Skeletal muscle cell (primary cell): Measurements from ENCODE around the gene IL21R.
"Not testable (repeated sequence)": the region's sequence is repeated elsewhere in the genome, so short reads cannot be mapped to it uniquely, and the experiment has no call there.

Source experiments
- DNase-seq: peaks from one replicate; pipeline ENCODE4 v3.0.0-alpha.2; 2010; ENCODE audit warnings: low read depth
- H3K4me3 ChIP-seq: 2 replicates; pipeline ENCODE4 v1.5.1; 2011; ENCODE audit warnings: low read depth, mild to moderate bottlenecking, control low read depth, low read length, moderate library complexity

IL21R gene

DNA sequence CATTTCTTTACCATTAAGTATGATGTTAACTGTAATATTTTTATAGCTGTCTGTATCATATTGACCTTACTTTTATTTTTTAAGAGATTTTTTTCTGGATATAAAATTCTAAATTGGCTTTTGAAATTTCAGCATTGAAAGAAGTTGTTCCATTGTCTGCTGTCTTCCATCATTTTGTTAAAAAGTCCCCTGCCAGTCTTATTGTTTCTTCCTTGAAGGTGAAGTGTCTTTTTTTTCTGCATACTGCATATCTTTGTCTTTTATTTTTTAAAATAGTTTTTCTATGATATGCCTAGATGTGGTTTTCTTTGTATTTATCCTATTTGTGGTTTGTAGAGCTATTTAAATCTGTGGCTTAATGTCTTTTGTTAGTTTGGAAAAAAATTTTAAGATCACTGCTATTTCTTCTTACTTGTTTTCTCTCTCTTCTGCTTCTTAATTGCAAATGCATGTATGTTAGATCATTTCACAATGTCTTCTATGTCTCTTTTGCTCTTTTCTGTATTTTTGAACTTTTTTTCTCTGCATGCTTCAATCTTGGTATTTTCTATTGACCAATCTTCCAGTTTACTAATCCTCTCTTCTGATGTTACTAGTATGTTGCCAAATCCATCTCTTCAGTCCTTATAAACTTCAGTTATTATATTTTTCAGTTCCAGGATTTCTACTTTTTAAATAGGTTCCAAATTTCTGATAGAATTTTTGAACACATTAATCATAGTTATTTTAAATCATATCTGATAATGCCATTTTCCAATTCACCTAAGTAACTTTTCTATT lies 20.2 kb downstream of the IL21R start:
- no peak for DNase-seq
- H3K4me3 ChIP-seq: no peak overlapping the region

DNA sequence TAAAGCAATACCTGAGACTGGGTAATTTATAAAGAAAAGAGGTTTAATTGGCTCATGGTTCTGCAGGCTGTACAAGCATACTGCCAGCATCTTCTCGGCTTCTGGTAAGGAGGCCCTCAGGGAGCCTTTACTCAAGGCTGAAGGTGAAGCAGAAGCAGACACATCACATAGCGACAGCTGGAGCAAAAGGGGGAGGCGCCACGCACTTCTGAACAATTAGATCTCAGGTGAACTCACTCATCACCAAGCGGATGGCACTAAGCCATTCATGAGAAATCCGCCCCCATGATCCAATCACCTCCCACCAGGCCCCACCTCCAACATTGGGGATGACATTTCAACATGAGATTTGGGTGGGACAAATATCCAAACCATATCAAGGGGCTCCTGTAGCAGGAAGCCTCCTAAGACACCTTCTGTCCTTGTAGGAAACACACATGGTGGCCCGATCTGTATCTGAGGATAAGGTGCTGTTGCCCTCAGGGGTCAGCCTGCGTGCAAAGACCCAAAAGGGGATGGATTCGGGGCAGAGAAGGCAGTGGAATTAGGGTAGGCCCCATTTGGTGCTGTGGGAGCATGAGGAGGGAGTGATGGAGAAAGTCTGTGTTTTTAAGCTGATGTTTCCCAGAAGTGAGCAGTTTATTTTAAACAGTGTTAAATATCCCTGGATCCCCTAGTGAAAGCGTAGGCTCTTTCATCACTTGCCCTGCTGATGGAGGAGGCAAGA lies 23.0 kb downstream of the IL21R start:
- H3K4me3 ChIP-seq: no peak overlapping the region
- DNase-seq: no peak

DNA sequence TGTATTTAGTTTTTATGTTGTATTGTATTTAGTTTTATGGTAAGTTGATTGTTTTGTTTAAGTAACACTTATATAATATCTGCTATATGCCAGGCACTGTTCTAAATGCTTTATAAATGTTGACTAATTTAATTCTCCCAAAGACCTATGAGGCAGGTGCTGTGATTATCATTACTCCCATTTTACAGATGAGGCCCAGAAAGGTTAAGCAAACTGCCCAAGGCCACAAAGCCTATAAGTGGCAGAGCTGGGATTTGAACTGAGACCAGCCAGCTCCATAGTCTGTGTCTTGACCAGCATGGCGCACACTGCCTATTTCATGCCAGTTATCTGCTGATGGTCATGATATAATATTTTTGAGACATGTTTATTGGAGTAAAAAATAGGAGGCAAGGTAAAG lies 24.0 kb downstream of the IL21R start:
- no peak overlapping the region for H3K4me3 ChIP-seq
- DNase-seq: no peak

DNA sequence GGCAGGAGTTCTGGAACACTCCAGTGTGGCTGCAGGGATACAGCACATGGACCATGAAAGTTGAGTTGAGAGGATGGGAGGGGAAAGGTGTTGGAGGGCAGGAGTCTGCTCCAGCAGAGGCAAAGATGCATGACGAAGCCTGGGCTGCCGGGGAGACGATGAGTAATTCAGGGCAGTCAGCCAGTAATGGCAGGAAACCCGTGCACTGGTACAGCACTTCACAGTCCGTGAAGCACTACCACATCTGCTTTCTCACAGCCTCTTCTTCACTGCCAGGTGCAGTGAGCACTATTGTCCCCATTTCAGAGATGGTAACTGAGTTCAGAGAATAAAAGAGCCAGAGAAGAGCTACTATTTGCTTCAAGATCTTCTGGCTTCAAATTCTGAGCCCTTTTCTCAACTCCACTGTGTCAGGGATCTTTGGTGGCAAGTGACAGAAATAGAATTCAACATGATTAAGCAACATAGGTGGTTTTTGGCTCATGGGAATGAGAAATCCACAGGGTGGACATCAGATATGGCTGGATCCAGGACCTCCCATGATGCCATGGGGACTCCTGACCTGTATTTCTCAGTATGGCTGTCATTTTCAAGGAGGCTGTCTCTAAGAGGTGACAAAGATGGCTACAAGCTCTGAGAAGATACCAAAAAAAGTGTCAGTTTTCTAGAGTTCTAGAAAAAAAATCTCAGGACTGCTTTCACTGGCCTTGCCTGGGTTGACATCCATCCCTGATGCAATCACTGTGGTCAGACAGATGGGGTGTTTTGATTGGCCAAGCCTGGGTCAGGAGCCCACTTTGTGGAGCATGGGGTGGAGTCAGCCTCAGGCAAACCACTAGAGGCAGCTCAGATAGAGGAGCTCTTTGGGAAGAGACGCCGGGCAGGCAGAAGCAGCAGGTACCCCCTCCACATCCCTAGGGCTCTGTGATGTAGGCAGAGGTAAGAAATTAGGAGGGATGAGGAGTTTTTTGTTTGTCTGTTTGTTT lies 24.7 kb downstream of the IL21R start:
- DNase-seq: peak; percentile 75
- peak overlapping the region; percentile 21 for H3K4me3 ChIP-seq

- no peak for DNase-seq
- H3K4me3 ChIP-seq: peak overlapping the region; percentile 21
These were observed 25.6 kb downstream of the IL21R start for GRCh38 chr16:27427538-27427937.

DNA sequence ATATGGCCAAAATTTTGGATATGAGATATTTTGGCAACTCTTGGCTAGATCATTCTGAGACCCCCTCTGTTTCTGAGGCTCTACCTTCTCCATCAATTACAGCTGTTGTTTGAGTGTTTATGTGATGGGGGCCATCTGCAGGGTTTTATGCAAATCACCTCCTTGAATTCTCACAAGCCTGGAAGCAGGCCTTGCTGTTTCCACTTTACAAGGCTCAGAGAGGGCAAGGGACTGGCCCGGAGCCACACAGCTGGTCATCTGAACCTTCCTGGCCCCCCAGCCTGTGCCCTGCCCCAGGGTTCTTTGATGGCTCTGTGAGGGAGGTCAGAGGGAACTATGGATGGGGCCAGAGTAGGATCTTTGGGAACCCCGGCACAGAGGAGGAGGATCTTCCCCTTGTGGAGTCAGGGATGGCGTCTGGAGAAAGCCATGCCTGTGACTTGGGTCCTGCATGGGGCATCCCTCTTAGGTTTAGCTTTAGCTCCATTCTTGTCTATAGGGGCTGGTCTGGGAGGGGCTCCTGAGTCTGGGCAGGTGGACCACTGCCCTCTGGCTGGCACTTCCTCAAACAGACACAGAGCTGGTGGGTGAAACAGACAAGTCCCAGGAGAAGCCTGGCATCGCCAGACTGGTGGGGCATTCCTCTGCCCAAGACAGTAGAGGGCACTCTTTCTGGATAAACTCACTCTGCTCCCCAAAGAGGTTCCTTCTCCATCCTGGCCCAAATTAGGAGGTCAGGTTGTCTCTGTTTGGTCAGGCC lies 26.2 kb downstream of the IL21R start:
- H3K4me3 ChIP-seq: no peak overlapping the region
- DNase-seq: no peak

- H3K4me3 ChIP-seq: no peak overlapping the region
- DNase-seq: no peak
These were observed 27.4 kb downstream of the IL21R start for GRCh38 chr16:27429330-27429871.

DNA sequence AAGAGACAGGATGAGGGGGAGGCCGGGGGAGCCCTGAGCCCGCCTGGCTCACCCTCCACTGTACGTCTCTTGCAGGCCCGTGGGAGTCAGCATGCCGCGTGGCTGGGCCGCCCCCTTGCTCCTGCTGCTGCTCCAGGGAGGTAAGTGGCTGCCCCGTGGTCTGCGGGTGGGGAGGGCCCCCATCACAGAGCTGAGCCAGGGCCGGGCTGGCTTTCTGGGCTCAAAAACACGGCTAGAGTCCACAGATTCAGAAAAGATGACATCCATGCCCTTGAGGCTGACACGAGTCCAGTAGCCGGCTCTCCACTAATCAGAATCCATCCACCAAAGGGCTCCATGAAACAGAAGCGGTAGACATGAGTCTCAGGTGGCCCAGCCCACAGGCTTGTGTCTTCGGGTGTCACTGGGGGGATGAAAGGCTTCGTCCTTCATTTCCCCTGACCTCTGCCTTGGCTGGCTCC lies 28.0 kb downstream of the IL21R start:
- H3K4me3 ChIP-seq: no peak overlapping the region
- DNase-seq: no peak

DNA sequence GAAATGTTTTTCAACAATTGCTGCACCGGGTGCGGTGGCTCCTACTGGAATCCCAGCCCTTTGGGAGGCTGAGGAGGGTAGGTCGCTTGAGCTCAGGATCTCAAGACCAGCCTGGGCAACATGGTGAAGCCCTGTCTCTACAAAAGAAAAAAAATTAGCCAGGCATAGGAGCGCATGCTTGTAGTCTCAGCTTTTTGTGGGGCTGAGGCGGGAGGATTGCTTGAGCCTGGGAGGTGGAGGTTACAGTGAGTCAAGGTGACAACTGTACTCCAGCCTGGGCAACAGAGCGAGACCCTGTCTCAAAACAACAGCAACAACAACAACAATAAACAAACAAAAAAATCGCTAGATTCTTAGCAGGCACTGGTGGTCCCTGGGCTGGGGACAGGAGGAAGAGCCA lies 28.5 kb downstream of the IL21R start:
- no peak for DNase-seq
- no peak overlapping the region for H3K4me3 ChIP-seq

DNA sequence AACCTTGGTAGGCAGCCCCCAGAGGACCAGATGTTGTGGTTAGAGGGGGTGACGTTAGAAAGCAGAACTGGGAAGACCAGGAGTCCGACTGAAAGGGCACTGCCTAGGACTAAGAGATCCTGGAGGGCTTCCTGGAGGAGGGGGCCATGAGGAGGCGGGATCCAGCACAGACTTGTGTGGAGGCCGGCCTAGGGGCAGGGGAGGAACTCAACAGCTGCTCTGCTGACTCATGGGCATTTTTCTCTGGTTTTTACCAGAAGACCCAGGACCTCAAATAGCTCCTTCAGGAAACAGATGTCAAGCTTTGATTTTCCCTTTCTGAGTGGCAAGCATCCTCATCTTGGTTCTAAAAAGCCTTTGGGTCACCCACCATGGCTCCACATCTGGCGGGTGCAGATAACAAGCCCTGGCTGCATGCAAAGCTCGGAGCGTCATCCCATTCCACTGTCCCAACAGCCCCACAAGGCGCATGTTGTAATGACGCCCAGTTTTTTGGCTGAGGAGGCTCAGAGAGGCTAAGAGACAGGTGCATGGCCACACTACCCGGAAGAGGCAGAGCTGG lies 29.0 kb downstream of the IL21R start:
- peak; percentile 24 for DNase-seq
- H3K4me3 ChIP-seq: no peak overlapping the region

DNA sequence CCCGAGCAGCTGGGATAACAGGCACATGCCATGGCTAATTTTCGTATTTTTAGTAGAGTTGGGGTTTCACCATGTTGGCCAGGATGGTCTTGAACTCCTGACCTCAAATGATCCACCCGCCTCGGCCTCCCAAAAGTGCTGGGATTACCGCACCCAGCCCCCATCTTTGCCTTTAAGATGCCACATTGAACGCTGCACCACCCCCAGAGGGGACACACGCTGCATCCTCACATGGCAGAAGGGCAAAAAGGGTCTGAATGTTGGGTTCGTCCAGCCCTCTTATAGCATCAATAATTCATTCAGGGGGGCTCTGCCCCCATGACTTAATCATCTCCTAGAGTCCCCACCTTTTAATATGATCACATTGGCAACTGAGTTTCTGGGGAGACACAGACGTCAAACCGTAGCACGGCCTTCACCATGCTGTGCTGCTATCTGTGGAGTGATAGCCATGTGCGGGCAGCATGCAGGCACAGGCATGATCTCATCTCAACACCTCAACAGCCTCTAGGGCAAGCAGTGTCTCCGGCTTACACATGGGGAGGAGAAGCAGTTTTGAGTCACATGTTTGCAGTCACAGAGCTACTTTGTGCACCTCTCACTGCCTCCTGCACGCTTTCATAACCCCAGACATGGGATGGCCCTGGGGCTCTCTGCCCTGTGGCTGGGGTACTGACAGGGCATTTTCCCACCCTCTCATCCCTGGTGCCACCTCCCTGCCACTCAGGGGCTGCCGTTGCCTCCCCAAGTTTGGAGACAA lies 30.0 kb downstream of the IL21R start:
- DNase-seq: no peak
- no peak overlapping the region for H3K4me3 ChIP-seq

GRCh38 chr16:27432558-27432957 lies 30.6 kb downstream of the IL21R start:
- peak; percentile 65 for DNase-seq
- no peak overlapping the region for H3K4me3 ChIP-seq

DNA sequence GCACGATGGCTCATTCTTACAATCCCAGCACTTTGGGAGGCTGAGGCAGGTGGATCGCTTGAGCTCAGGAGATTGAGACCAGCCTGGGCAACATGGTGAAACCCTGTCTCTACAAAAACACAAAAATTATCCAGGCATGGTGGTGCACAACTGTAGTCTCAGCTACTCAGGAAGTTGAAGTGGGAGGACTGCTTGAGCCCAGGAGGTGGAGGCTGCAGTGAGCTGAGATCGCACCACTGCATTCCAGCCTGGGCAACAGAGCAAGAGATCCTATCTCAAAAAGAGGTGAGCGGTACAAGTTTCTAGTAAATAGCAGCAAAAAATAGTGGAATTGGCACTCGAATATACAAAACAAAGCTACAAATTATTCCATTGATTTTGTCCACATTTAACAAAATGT lies 31.2 kb downstream of the IL21R start:
- DNase-seq, H3K4me3 ChIP-seq: not testable (repeated sequence)

DNA sequence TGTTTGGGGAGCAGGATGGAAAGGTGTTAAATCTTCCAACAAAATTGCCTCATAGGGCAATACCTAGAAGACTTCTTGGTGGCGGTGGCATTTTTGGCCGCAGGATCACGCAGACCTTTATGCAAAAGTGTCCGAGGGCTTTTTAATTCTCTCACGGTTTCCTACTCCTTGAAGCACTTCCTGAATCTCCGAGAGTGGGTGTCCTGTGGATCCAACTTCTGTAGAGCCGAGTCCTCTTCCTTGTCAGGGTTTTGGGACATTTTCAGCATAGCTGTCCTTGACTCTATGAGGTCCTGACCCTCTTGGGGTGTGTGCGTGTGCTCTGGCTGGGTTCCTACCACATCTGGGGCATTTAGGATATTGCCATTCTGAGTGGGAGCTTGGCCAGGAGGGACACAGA lies 31.7 kb downstream of the IL21R start:
- DNase-seq: no peak
- no peak overlapping the region for H3K4me3 ChIP-seq

DNA sequence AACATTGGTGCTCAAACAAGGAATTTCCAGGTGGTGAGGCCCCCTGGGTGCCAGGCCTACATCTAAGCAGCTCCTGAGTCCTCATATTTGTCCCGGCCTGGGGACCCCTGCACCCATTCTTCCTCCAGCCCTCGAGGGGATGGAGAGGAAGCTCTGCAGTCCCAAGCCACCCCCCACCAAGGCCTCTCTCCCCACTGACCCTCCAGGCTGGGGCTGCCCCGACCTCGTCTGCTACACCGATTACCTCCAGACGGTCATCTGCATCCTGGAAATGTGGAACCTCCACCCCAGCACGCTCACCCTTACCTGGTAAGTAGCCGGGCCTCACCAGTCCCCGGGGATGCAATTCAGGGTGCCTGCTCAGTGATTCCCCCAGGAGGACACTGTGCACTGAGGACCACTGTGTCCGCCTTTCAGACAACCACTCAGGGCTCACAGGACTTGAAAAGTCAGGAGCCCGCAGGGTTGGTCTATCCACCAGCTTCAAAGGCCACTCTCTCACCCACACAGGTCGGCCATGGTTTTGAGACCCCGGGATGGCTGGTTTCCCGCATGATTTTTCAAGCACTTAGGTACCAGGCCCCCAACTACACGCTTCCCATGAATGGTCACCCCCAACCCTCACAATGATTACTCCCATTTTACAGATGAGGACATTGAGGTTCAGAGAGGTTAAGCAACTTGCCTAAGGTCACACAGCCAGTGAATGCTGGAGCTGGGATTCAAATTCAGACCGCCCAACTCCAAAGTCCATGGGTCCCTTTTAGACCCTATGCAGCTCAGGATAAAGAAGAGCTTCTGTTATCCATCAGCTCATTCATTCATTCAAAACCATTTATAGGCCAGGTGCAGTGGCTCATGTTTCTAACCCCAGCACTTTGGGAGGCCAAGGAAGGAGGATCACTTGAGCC lies 32.4 kb downstream of the IL21R start:
- no peak for DNase-seq

GRCh38 chr16:27435146-27435545 lies 33.2 kb downstream of the IL21R start:
- not testable (repeated sequence) for DNase-seq

More for the DNA sequence above, 32.4 kb downstream of the IL21R start:
- no peak overlapping the region for H3K4me3 ChIP-seq

GRCh38 chr16:27436065-27436464 lies 34.1 kb downstream of the IL21R start:
- H3K4me3 ChIP-seq: no peak overlapping the region
- no peak for DNase-seq

More at GRCh38 chr16:27435146-27435545, 33.2 kb downstream of the IL21R start:
- not testable (repeated sequence) for H3K4me3 ChIP-seq
